C4-2B (cell line): ENCODE data around the gene RASGEF1B.

Source experiments
- CTCF ChIP-seq: fragments of 450-650 bp; conservative IDR thresholded peaks from 2 replicates; pipeline ENCODE4 v1.5.1; 2017; ENCODE audit warnings: mild to moderate bottlenecking
- ZFX ChIP-seq: fragments of 450-650 bp; IDR thresholded peaks from 2 replicates; pipeline ENCODE4 v1.6.1; 2017

GRCh38 chr4:81470456-81471297 is 1.0 kb downstream of the RASGEF1B start:
- TF ChIP-seq CTCF = no peak
- no peak for TF ChIP-seq ZFX
